Thyroid gland (tissue), 4 donors: ENCODE data around the gene SPEG.

ENCODE experiments used
- CTCF ChIP-seq, 6 experiments: fragments of 200-600 bp in 3 of 6; fragments of 450-650 bp in 3 of 6; sonication (generic) in 3 of 6; IDR thresholded peaks; one replicate each; pipeline ENCODE4 v1.5.1; 2016 to 2019; ENCODE audit warnings: antibody characterized with exemption in 6 of 6, mild to moderate bottlenecking in 2 of 6, inconsistent platforms in 1 of 6, moderate library complexity in 1 of 6
- POLR2A ChIP-seq, 2 donors: fragments of 450-650 bp; IDR thresholded peaks; one replicate each; pipeline ENCODE4 v1.6.1; 2017; ENCODE audit warnings: antibody characterized with exemption in 2 of 2, mild to moderate bottlenecking in 2 of 2, moderate library complexity in 1 of 2

GRCh38 chr2:219446689-219447088 lies 12.0 kb downstream of the SPEG start:
- TF ChIP-seq CTCF (IDR thresholded peaks at IDR 0.05) (no peak), POLR2A (IDR thresholded peaks at IDR 0.05) (no peak)
